MM.1S (cell line): ENCODE measurements around the gene CACNA1I.

ENCODE experiments used
- DNase-seq: peaks from one replicate; pipeline ENCODE4 v3.0.0-alpha.2; 2015
- H2AFZ ChIP-seq: fragments of 300-600 bp; sonication (generic); 2 replicates; pipeline ENCODE4 v1.6.0; 2016; ENCODE audit warnings: antibody characterized with exemption, low read length
- H3F3A ChIP-seq: fragments of 300-600 bp; sonication (generic); 2 replicates; pipeline ENCODE4 v1.6.1; 2016; ENCODE audit warnings: mild to moderate bottlenecking, antibody characterized with exemption, low read length, moderate library complexity, mixed read lengths; ENCODE audit not compliant: insufficient read depth
- H3K27ac ChIP-seq: fragments of 300-600 bp; sonication (generic); 2 replicates; pipeline ENCODE4 v1.5.1; 2016; ENCODE audit warnings: mild to moderate bottlenecking, low read length
- H3K27me3 ChIP-seq: fragments of 300-600 bp; sonication (generic); replicated peaks from 2 replicates; pipeline ENCODE4 v1.6.0; 2016; ENCODE audit warnings: low read length; ENCODE audit not compliant: insufficient read depth
- H3K36me3 ChIP-seq: fragments of 300-600 bp; sonication (generic); replicated peaks from 2 replicates; pipeline ENCODE4 v1.6.1; 2016; ENCODE audit warnings: mild to moderate bottlenecking, low read length, mixed read lengths; ENCODE audit not compliant: insufficient read depth
- H3K4me1 ChIP-seq: fragments of 300-600 bp; sonication (generic); 2 replicates; pipeline ENCODE4 v1.6.1; 2016; ENCODE audit warnings: low read length, mixed read lengths
- H3K4me2 ChIP-seq: fragments of 300-600 bp; sonication (generic); 2 replicates; pipeline ENCODE4 v1.6.0; 2016; ENCODE audit warnings: low read depth, low read length
- H3K4me3 ChIP-seq: fragments of 300-600 bp; sonication (generic); 2 replicates; pipeline ENCODE4 v1.5.1; 2016; ENCODE audit warnings: low read length, mixed read lengths
- H3K79me2 ChIP-seq: fragments of 300-600 bp; sonication (generic); 2 replicates; pipeline ENCODE4 v1.6.1; 2016; ENCODE audit warnings: mixed run types, low read length, mixed read lengths
- H3K9ac ChIP-seq: fragments of 300-600 bp; sonication (generic); 2 replicates; pipeline ENCODE4 v1.6.1; 2016; ENCODE audit warnings: low read length, mixed read lengths
- H3K9me2 ChIP-seq: fragments of 300-600 bp; sonication (generic); replicated peaks from 2 replicates; pipeline ENCODE4 v1.6.1; 2016; ENCODE audit warnings: mild to moderate bottlenecking, low read length, mixed read lengths; ENCODE audit not compliant: insufficient read depth
- H3K9me3 ChIP-seq: fragments of 300-600 bp; sonication (generic); replicated peaks from 2 replicates; pipeline ENCODE4 v1.6.1; 2016; ENCODE audit warnings: mild to moderate bottlenecking, low read length, mixed read lengths; ENCODE audit not compliant: insufficient read depth
- H4K20me1 ChIP-seq: fragments of 300-600 bp; sonication (generic); 2 replicates; pipeline ENCODE4 v1.6.1; 2016; ENCODE audit warnings: mild to moderate bottlenecking, low read length, moderate library complexity, mixed read lengths; ENCODE audit not compliant: insufficient read depth
- EZH2 ChIP-seq: fragments of 300-600 bp; sonication (generic); optimal IDR thresholded peaks from 2 replicates; pipeline ENCODE3; 2017; ENCODE audit warnings: low read depth, mild to moderate bottlenecking, antibody characterized with exemption, low read length, mixed read lengths
- EZH2phosphoT487 ChIP-seq: fragments of 300-600 bp; sonication (generic); IDR thresholded peaks from 2 replicates; pipeline ENCODE4 v1.6.1; 2018; ENCODE audit warnings: antibody characterized with exemption, low read length
- TF ChIP-seq, protein P1 (sequence below): fragments of 300-600 bp; sonication (generic); IDR thresholded peaks from 2 replicates; pipeline ENCODE4 v1.5.1; 2016; ENCODE audit warnings: antibody characterized with exemption, low read length, mixed read lengths

CACNA1I gene

GRCh38 chr22:39600491-39601179 lies 30.1 kb downstream of the CACNA1I start:
- Histone ChIP-seq H3K27me3 (peaks cover 32% of the 10 kb centered on the region), H3F3A (peaks cover 12% of the 10 kb centered on the region), H3K9ac (no peak overlapping the region), H2AFZ (no peak overlapping the region), H3K27ac (no peak overlapping the region), H3K9me3 (no peaks in the 10 kb centered on the region), H3K79me2 (no peaks in the 10 kb centered on the region), H3K4me2 (no peak overlapping the region), H4K20me1 (no peaks in the 10 kb centered on the region), H3K36me3 (no peaks in the 10 kb centered on the region), H3K9me2 (no peaks in the 10 kb centered on the region), H3K4me1 (peaks cover 17% of the 10 kb centered on the region), H3K4me3 (no peak overlapping the region)
- TF ChIP-seq, protein P1, sequence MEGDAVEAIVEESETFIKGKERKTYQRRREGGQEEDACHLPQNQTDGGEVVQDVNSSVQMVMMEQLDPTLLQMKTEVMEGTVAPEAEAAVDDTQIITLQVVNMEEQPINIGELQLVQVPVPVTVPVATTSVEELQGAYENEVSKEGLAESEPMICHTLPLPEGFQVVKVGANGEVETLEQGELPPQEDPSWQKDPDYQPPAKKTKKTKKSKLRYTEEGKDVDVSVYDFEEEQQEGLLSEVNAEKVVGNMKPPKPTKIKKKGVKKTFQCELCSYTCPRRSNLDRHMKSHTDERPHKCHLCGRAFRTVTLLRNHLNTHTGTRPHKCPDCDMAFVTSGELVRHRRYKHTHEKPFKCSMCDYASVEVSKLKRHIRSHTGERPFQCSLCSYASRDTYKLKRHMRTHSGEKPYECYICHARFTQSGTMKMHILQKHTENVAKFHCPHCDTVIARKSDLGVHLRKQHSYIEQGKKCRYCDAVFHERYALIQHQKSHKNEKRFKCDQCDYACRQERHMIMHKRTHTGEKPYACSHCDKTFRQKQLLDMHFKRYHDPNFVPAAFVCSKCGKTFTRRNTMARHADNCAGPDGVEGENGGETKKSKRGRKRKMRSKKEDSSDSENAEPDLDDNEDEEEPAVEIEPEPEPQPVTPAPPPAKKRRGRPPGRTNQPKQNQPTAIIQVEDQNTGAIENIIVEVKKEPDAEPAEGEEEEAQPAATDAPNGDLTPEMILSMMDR: no peak
- TF ChIP-seq EZH2 (no peak), EZH2phosphoT487 (no peak)
- no peak for DNase-seq

DNA sequence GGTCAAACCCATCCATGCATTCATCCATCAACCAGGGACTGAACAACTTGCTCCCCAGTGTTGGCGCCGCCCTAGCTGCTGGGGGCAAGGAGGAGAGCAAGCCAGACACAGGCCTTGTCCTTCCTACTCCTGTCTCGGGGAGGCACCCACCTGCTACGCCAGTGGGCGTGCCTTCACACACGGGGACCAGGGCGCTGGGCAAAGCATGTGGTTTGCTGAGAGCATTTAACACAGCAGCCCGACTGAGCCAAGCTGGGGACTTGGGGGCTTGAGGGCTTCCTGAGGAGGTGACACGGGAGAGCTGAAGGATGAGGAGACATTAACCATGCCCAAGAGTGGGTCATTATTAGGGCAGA lies 30.6 kb downstream of the CACNA1I start:
- Histone ChIP-seq H3K36me3 (no peaks in the 10 kb centered on the region), H3K4me2 (no peak overlapping the region), H3K27ac (no peak overlapping the region), H3K9me3 (no peaks in the 10 kb centered on the region), H4K20me1 (no peaks in the 10 kb centered on the region), H3K4me3 (no peak overlapping the region), H3K9ac (no peak overlapping the region), H2AFZ (no peak overlapping the region), H3K27me3 (peaks cover 29% of the 10 kb centered on the region), H3K4me1 (peaks cover 17% of the 10 kb centered on the region), H3K9me2 (no peaks in the 10 kb centered on the region), H3F3A (peaks cover 12% of the 10 kb centered on the region), H3K79me2 (no peaks in the 10 kb centered on the region)
- TF ChIP-seq, protein P1: no peak
- TF ChIP-seq EZH2phosphoT487 (no peak), EZH2 (no peak)
- no peak for DNase-seq

- Histone ChIP-seq H3K4me2 (no peak overlapping the region), H3K36me3 (no peaks in the 10 kb centered on the region), H3K9me3 (no peaks in the 10 kb centered on the region), H3K4me3 (no peak overlapping the region), H3K4me1 (peaks cover 17% of the 10 kb centered on the region), H3K9me2 (no peaks in the 10 kb centered on the region), H3K9ac (no peak overlapping the region), H3K79me2 (no peaks in the 10 kb centered on the region), H4K20me1 (no peaks in the 10 kb centered on the region), H3F3A (peaks cover 12% of the 10 kb centered on the region), H3K27ac (no peak overlapping the region), H2AFZ (no peak overlapping the region), H3K27me3 (peaks cover 12% of the 10 kb centered on the region)
- DNase-seq: no peak
- TF ChIP-seq, protein P1: no peak
- TF ChIP-seq EZH2 (no peak), EZH2phosphoT487 (no peak)
These were observed 32.8 kb downstream of the CACNA1I start for GRCh38 chr22:39603345-39603744.
